WTC11 (cell line): ENCODE data around the gene KLF2. TPM values are rescaled to one million over a fixed set of nuclear protein-coding genes. Genes with fewer than 3 reads are reported as not detected.

Experiments used
- ATAC-seq: fragments of 200-7000 bp; cut with Tn5 transposase; 2 replicates; pipeline ENCODE4 v1.10.0; 2021; ENCODE audit warnings: mild to moderate bottlenecking, moderate library complexity
- CTCF ChIA-PET: fragments of 300-600 bp; sonication (Branson Sonifier 250); formaldehyde crosslinking; loops from one replicate; lab custom pipeline; 2021; ENCODE audit warnings: antibody characterized with exemption; lab: Charles Lee
- POLR2A ChIA-PET: fragments of 350-600 bp; sonication (Branson Sonifier 250); formaldehyde crosslinking; loops from one replicate; lab custom pipeline; 2021; ENCODE audit warnings: antibody characterized with exemption; lab: Charles Lee
- DNase-seq: peaks from one replicate; pipeline ENCODE4 v3.0.0; 2021; ENCODE audit warnings: low spot score
- H3K27ac Mint-ChIP-seq: 2 replicates; pipeline ENCODE4 v1.8.0; 2021; ENCODE audit warnings: mixed read lengths
- H3K27me3 Mint-ChIP-seq: 2 replicates; pipeline ENCODE4 v1.8.0; 2021; ENCODE audit warnings: low read depth, mild to moderate bottlenecking, moderate library complexity, mixed read lengths
- H3K36me3 Mint-ChIP-seq: 2 replicates; pipeline ENCODE4 v1.8.0; 2021; ENCODE audit warnings: mixed read lengths
- H3K4me1 Mint-ChIP-seq: 2 replicates; pipeline ENCODE4 v1.8.0; 2022; ENCODE audit warnings: mixed read lengths
- H3K4me3 Mint-ChIP-seq: 2 replicates; pipeline ENCODE4 v1.8.0; 2021; ENCODE audit warnings: mild to moderate bottlenecking, moderate library complexity, mixed read lengths
- H3K9me3 Mint-ChIP-seq: 2 replicates; pipeline ENCODE4 v1.8.0; 2021; ENCODE audit warnings: mixed read lengths
- CREB1 ChIP-seq: sonication (generic); formaldehyde crosslinking; IDR thresholded peaks from 2 replicates; pipeline ENCODE4 v1.8.0; 2023; ENCODE audit warnings: mild to moderate bottlenecking, missing genetic modification reagents
- FOXK1 ChIP-seq: sonication (generic); formaldehyde crosslinking; IDR thresholded peaks from 2 replicates; pipeline ENCODE4 v1.8.0; 2022; ENCODE audit warnings: mild to moderate bottlenecking, moderate library complexity, missing genetic modification reagents
- IRF2 ChIP-seq: sonication (generic); formaldehyde crosslinking; IDR thresholded peaks from 2 replicates; pipeline ENCODE4 v1.8.0; 2022; ENCODE audit warnings: low read depth, missing genetic modification reagents, borderline replicate concordance
- OVOL2 ChIP-seq: fragments of 250-450 bp; sonication (Bioruptor Pico); IDR thresholded peaks from 2 replicates; pipeline ENCODE4 v1.9.0; 2021; ENCODE audit warnings: mild to moderate bottlenecking, borderline replicate concordance
- PRRX2 ChIP-seq: fragments of 250-450 bp; sonication (Bioruptor Pico); IDR thresholded peaks from 2 replicates; pipeline ENCODE4 v1.8.0; 2021; ENCODE audit warnings: mild to moderate bottlenecking
- ZNF232 ChIP-seq: sonication (generic); formaldehyde crosslinking; IDR thresholded peaks from 2 replicates; pipeline ENCODE4 v1.8.0; 2022; ENCODE audit warnings: mild to moderate bottlenecking, missing genetic modification reagents
- ZNF671 ChIP-seq: fragments of 250-450 bp; sonication (Bioruptor Pico); IDR thresholded peaks from 2 replicates; pipeline ENCODE4 v1.8.0; 2021; ENCODE audit warnings: mild to moderate bottlenecking
- total RNA-seq: library from RNA; stranded (reverse); gene quantifications from 3 replicates; pipeline ENCODE4 v1.2.3, GENCODE V29; 2021
- TF ChIP-seq, protein P1 (sequence below): fragments of 200-600 bp; IDR thresholded peaks from 2 replicates; pipeline ENCODE4 v1.8.0; 2022; ENCODE audit warnings: antibody characterized with exemption
- TF ChIP-seq, protein P2 (sequence below): sonication (generic); formaldehyde crosslinking; IDR thresholded peaks from 2 replicates; pipeline ENCODE4 v1.8.1; 2023; ENCODE audit warnings: mild to moderate bottlenecking, missing genetic modification reagents, moderate library complexity
- TF ChIP-seq, protein P3 (sequence below): sonication (generic); formaldehyde crosslinking; IDR thresholded peaks from 2 replicates; pipeline ENCODE4 v1.8.1; 2022; ENCODE audit warnings: low read depth, missing genetic modification reagents, borderline replicate concordance
- TF ChIP-seq, protein P4 (sequence below): sonication (generic); formaldehyde crosslinking; conservative IDR thresholded peaks from 2 replicates; pipeline ENCODE4 v1.8.1; 2022; ENCODE audit warnings: mild to moderate bottlenecking, missing genetic modification reagents
- TF ChIP-seq, protein P5 (sequence below): sonication (generic); formaldehyde crosslinking; IDR thresholded peaks from 2 replicates; pipeline ENCODE4 v1.8.1; 2023; ENCODE audit warnings: mild to moderate bottlenecking, moderate library complexity, missing genetic modification reagents
- TF ChIP-seq, protein P6 (sequence below): sonication (generic); formaldehyde crosslinking; IDR thresholded peaks from 2 replicates; pipeline ENCODE4 v1.8.0; 2023; ENCODE audit warnings: mild to moderate bottlenecking, missing genetic modification reagents

The KLF2 gene
- total RNA-seq, 1 experiment from 2014 or later, result 1.1 TPM

DNA sequence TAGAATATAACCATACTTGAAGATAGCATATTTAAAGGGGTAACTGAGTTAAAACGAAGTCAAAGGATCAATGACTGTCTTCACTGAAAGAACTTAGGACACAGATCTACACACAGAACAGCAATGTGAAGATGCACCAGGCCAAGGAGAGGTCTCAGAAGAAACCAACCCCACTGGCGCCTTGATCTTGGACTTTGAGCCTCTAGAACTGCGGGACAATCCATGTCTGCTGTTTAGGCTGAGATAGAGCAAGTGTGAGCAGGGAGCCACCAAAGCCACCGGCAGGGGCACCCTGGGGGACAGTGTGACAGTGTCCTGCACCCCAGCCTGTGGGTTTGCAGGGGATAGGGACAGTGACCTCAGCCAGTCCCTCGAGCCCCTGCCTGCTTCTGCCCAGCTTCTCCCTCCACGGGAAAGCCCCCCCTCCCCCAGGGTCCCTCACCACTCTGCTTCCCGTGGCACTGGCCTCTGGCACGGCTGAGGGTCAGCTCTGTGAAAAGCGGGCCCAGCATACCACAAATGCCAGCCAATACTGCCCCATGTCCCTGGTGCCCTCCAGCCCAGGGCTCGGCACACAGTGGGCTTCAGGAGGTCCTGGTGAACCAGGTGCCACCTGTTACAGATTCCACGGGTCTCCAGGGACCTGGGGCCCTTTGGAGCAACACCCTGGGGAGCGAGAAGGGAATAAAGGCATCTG, 40.8 kb downstream of the KLF2 start:
- Mint-ChIP-seq H3K9me3 (no peaks in the 10 kb centered on the region), H3K4me1 (peaks cover 20% of the 10 kb centered on the region), H3K27me3 (no peaks in the 10 kb centered on the region), H3K36me3 (peaks cover 3% of the 10 kb centered on the region; the same call in 1 of the 2 replicates), H3K27ac (peak overlapping the region; percentile 77), H3K4me3 (no peak overlapping the region)
- ChIA-PET POLR2A (interaction anchor here (0.5 kb wide), 1 partner anchor 898 kb away, joined by 4 read pairs; no protein-coding TSS in a partner anchor), CTCF (interaction anchor here (1.0 to 3.0 kb wide), 3 partner anchors 11 to 22 kb away, joined by 3 to 20 read pairs (median 5); no protein-coding TSS in a partner anchor)
- DNase-seq (no peak), ATAC-seq (no peak)
- TF ChIP-seq, protein P1, sequence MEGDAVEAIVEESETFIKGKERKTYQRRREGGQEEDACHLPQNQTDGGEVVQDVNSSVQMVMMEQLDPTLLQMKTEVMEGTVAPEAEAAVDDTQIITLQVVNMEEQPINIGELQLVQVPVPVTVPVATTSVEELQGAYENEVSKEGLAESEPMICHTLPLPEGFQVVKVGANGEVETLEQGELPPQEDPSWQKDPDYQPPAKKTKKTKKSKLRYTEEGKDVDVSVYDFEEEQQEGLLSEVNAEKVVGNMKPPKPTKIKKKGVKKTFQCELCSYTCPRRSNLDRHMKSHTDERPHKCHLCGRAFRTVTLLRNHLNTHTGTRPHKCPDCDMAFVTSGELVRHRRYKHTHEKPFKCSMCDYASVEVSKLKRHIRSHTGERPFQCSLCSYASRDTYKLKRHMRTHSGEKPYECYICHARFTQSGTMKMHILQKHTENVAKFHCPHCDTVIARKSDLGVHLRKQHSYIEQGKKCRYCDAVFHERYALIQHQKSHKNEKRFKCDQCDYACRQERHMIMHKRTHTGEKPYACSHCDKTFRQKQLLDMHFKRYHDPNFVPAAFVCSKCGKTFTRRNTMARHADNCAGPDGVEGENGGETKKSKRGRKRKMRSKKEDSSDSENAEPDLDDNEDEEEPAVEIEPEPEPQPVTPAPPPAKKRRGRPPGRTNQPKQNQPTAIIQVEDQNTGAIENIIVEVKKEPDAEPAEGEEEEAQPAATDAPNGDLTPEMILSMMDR, result no peak

DNA sequence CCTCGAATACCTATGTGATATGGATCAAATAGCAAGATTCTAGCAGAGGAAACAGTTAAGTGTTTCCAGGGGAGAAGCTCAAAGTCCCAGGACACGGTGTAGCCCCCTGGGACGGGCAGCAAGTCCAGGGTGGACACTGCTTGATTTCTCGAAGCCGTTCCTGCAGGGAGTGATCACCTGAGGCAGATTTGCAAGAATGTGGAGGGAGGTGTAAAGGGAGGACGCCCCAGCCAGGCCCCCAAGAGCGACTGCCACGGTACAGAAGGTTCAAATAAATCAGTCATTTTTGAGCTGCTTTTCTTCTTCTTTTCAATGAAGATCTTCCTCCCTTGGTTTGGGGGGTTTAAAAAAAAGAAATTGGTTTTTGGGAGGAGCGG, 41.4 kb downstream of the KLF2 start:
- Mint-ChIP-seq H3K27ac (peak overlapping the region; percentile 39), H3K4me3 (no peak overlapping the region), H3K27me3 (no peaks in the 10 kb centered on the region), H3K9me3 (no peaks in the 10 kb centered on the region), H3K36me3 (no peaks in the 10 kb centered on the region), H3K4me1 (peaks cover 25% of the 10 kb centered on the region)
- ChIA-PET POLR2A (interaction anchor here (0.5 kb wide), 1 partner anchor 898 kb away, joined by 4 read pairs; no protein-coding TSS in a partner anchor), CTCF (interaction anchor here (1.0 to 3.0 kb wide), 3 partner anchors 10 to 20 kb away, joined by 4 to 20 read pairs (median 5); no protein-coding TSS in a partner anchor)
- DNase-seq (no peak), ATAC-seq (no peak)
- TF ChIP-seq, protein P2, sequence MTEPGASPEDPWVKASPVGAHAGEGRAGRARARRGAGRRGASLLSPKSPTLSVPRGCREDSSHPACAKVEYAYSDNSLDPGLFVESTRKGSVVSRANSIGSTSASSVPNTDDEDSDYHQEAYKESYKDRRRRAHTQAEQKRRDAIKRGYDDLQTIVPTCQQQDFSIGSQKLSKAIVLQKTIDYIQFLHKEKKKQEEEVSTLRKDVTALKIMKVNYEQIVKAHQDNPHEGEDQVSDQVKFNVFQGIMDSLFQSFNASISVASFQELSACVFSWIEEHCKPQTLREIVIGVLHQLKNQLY, result no peak
- no peak for TF ChIP-seq FOXK1 (CRISPR knock-in tag)
- no peak for TF ChIP-seq ZNF671
- TF ChIP-seq, protein P3, sequence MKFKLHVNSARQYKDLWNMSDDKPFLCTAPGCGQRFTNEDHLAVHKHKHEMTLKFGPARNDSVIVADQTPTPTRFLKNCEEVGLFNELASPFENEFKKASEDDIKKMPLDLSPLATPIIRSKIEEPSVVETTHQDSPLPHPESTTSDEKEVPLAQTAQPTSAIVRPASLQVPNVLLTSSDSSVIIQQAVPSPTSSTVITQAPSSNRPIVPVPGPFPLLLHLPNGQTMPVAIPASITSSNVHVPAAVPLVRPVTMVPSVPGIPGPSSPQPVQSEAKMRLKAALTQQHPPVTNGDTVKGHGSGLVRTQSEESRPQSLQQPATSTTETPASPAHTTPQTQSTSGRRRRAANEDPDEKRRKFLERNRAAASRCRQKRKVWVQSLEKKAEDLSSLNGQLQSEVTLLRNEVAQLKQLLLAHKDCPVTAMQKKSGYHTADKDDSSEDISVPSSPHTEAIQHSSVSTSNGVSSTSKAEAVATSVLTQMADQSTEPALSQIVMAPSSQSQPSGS, result no peak
- TF ChIP-seq, protein P4, sequence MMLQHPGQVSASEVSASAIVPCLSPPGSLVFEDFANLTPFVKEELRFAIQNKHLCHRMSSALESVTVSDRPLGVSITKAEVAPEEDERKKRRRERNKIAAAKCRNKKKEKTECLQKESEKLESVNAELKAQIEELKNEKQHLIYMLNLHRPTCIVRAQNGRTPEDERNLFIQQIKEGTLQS (CRISPR knock-in tag), result no peak
- TF ChIP-seq ZNF232 (CRISPR knock-in tag), result no peak
- TF ChIP-seq, protein P5, sequence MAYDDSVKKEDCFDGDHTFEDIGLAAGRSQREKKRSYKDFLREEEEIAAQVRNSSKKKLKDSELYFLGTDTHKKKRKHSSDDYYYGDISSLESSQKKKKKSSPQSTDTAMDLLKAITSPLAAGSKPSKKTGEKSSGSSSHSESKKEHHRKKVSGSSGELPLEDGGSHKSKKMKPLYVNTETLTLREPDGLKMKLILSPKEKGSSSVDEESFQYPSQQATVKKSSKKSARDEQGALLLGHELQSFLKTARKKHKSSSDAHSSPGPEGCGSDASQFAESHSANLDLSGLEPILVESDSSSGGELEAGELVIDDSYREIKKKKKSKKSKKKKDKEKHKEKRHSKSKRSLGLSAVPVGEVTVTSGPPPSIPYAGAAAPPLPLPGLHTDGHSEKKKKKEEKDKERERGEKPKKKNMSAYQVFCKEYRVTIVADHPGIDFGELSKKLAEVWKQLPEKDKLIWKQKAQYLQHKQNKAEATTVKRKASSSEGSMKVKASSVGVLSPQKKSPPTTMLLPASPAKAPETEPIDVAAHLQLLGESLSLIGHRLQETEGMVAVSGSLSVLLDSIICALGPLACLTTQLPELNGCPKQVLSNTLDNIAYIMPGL, result no peak
- no peak for TF ChIP-seq CREB1 (CRISPR knock-in tag)
- no peak for TF ChIP-seq PRRX2

DNA sequence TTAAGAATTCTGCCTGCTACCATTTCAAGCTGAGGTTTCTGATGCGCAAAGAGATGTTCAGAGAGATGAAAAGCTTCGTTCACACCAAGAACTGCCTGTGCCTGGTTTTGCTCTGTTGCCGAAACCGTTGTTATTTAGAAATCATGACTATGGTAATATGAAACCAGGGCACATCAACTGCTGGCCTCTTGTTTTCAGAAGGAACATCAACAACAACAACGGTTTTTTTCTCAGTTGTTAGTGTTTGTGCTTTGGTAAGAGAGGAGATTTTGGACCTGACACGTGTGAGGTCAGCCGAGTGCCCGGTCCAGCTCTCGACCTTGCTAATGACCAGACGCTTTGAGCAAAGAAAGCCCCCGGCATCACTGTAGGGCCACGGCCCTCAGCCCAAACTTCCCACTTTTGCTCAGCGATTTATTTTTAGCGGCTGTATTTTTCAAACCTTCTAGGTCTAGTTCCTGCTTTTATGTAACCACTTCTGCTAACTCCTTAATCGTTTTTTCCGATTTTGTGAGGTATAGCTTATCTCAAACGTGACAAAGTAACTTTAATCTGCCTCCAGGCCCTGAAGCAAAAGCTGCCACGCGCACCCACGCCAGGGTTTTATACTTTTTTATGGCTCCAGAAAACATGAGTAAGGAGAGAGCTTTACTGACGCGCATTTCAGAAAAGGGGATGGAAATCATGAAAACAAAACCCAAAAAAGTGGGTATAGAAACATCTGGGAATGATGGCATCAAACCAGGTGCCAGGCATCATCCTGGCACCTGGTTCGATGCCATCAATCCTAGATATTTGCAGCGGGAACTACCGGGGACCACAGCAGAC, 42.0 kb downstream of the KLF2 start:
- Mint-ChIP-seq H3K27me3 (no peaks in the 10 kb centered on the region), H3K9me3 (no peaks in the 10 kb centered on the region), H3K27ac (peak overlapping the region; percentile 39), H3K4me3 (no peak overlapping the region), H3K36me3 (no peaks in the 10 kb centered on the region), H3K4me1 (peaks cover 28% of the 10 kb centered on the region)
- no peak for ATAC-seq
- no peak for TF ChIP-seq OVOL2 (CRISPR knock-in tag)
- TF ChIP-seq, protein P6, sequence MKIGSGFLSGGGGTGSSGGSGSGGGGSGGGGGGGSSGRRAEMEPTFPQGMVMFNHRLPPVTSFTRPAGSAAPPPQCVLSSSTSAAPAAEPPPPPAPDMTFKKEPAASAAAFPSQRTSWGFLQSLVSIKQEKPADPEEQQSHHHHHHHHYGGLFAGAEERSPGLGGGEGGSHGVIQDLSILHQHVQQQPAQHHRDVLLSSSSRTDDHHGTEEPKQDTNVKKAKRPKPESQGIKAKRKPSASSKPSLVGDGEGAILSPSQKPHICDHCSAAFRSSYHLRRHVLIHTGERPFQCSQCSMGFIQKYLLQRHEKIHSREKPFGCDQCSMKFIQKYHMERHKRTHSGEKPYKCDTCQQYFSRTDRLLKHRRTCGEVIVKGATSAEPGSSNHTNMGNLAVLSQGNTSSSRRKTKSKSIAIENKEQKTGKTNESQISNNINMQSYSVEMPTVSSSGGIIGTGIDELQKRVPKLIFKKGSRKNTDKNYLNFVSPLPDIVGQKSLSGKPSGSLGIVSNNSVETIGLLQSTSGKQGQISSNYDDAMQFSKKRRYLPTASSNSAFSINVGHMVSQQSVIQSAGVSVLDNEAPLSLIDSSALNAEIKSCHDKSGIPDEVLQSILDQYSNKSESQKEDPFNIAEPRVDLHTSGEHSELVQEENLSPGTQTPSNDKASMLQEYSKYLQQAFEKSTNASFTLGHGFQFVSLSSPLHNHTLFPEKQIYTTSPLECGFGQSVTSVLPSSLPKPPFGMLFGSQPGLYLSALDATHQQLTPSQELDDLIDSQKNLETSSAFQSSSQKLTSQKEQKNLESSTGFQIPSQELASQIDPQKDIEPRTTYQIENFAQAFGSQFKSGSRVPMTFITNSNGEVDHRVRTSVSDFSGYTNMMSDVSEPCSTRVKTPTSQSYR, result no peak
- TF ChIP-seq IRF2, result no peak
- CTCF ChIA-PET, result interaction anchor here (1.0 to 3.0 kb wide), 4 partner anchors 10 to 20 kb away, joined by 3 to 20 read pairs (median 4); no protein-coding TSS in a partner anchor
- no peak for DNase-seq
- POLR2A ChIA-PET, result no interaction called here
